Measurements from ENCODE around the gene FGD2. TPM values are rescaled to one million over a fixed set of nuclear protein-coding genes. Genes with fewer than 3 reads are reported as not detected.

The FGD2 gene
- total RNA-seq, 1 donor from 2014 or later = 435 TPM

GRCh38 chr6:36984581-36985416 is 20.7 kb upstream of the FGD2 start:
- POLR2A ChIA-PET = interaction anchor here (0.6 to 5.3 kb wide), 11 partner anchors 7 to 439 kb away, joined by 3 to 209 read pairs (median 9); partner anchors contain the start of genes C6orf89 and FGD2
- Mint-ChIP-seq H3K4me1 (peaks cover 26% of the 10 kb centered on the region), H3K9me3 (no peaks in the 10 kb centered on the region), H3K36me3 (ENCODE audit: low read depth) (peaks cover 27% of the 10 kb centered on the region), H3K27ac (no peak overlapping the region), H3K4me3 (no peak overlapping the region), H3K27me3 (no peaks in the 10 kb centered on the region)
- DNase-seq = no peak
- TF ChIP-seq CTCF (IDR thresholded peaks at IDR 0.05) = no peak
- CTCF ChIA-PET = interaction anchor here (1.4 to 12.5 kb wide), 3 partner anchors 22 to 225 kb away, joined by 5 to 167 read pairs (median 9); no protein-coding TSS in a partner anchor
- intact Hi-C loops (cut with micrococcal nuclease) = loop anchor here (5.0 kb wide), 1 partner anchor 833 kb away; the partner anchor contains the start of gene ZFAND3
- no peak for ATAC-seq (ENCODE audit: low read depth)

GRCh38 chr6:36985417-36985807 is 20.0 kb upstream of the FGD2 start:
- ChIA-PET POLR2A (interaction anchor here (0.6 to 5.3 kb wide), 22 partner anchors 8 to 862 kb away, joined by 3 to 209 read pairs (median 6); partner anchors contain the start of genes C6orf89, FGD2, PI16 and PPIL1), CTCF (interaction anchor here (0.9 to 12.5 kb wide), 7 partner anchors 19 to 225 kb away, joined by 3 to 167 read pairs (median 5); no protein-coding TSS in a partner anchor)
- no peaks in the 10 kb centered on the region for H3K27me3 Mint-ChIP-seq
- DNase-seq (no peak), ATAC-seq (ENCODE audit: low read depth) (no peak)
- H3K4me1 Mint-ChIP-seq = peaks cover 23% of the 10 kb centered on the region
- no peak overlapping the region for H3K4me3 Mint-ChIP-seq
- H3K9me3 Mint-ChIP-seq = no peaks in the 10 kb centered on the region
- intact Hi-C loops (cut with micrococcal nuclease) = loop anchor here (5.0 kb wide), 1 partner anchor 832 kb away; the partner anchor contains the start of gene ZFAND3
- peaks cover 22% of the 10 kb centered on the region for H3K36me3 Mint-ChIP-seq (ENCODE audit: low read depth)
- no peak overlapping the region for H3K27ac Mint-ChIP-seq
- TF ChIP-seq CTCF (IDR thresholded peaks at IDR 0.05) = no peak

GRCh38 chr6:36985808-36986703 is 19.4 kb upstream of the FGD2 start, which contains the start of gene MTCH1:
Gene MTCH1 (minus strand): TSS chr6:36986196. CDS start chr6:36986173, 23 bp downstream.
- peaks cover 20% of the 10 kb centered on the region for H3K4me1 Mint-ChIP-seq
- DNase-seq = peak; percentile 96
- TF ChIP-seq CTCF (IDR thresholded peaks at IDR 0.05) = no peak
- H3K4me3 Mint-ChIP-seq = peak within 1 kb of the TSS; percentile 96
- ATAC-seq (ENCODE audit: low read depth) = peak; percentile 87
- ChIA-PET CTCF (interaction anchor here (0.9 to 12.5 kb wide), 9 partner anchors 18 to 224 kb away, joined by 3 to 167 read pairs (median 4); no protein-coding TSS in a partner anchor), POLR2A (interaction anchor here (0.6 to 5.3 kb wide), 22 partner anchors 8 to 862 kb away, joined by 3 to 209 read pairs (median 6); partner anchors contain the start of genes C6orf89, FGD2, PI16 and PPIL1)
- no peaks in the 10 kb centered on the region for H3K9me3 Mint-ChIP-seq
- no peaks in the 10 kb centered on the region for H3K27me3 Mint-ChIP-seq
- intact Hi-C loops (cut with micrococcal nuclease) = loop anchor here (1.0 to 5.0 kb wide), 4 partner anchors 18 to 831 kb away; partner anchors contain the start of genes C6orf89 and ZFAND3
- H3K27ac Mint-ChIP-seq = peak within 1 kb of the TSS; percentile 91
- H3K36me3 Mint-ChIP-seq (ENCODE audit: low read depth) = peaks cover 16% of the 10 kb centered on the region

- ChIA-PET POLR2A (interaction anchor here (1.0 to 5.3 kb wide), 15 partner anchors 9 to 832 kb away, joined by 3 to 209 read pairs (median 10); partner anchors contain the start of genes C6orf89, FGD2, PI16 and PPIL1), CTCF (interaction anchor here (0.9 to 12.5 kb wide), 8 partner anchors 17 to 223 kb away, joined by 3 to 167 read pairs (median 4); no protein-coding TSS in a partner anchor)
- no peak for DNase-seq
- Mint-ChIP-seq H3K4me1 (peaks cover 15% of the 10 kb centered on the region), H3K27ac (peak overlapping the region; percentile 91), H3K36me3 (ENCODE audit: low read depth) (peaks cover 11% of the 10 kb centered on the region), H3K9me3 (no peaks in the 10 kb centered on the region), H3K4me3 (peak overlapping the region; percentile 96), H3K27me3 (no peaks in the 10 kb centered on the region)
- TF ChIP-seq CTCF (IDR thresholded peaks at IDR 0.05) = no peak
- intact Hi-C loops (cut with micrococcal nuclease) = loop anchor here (1.0 to 5.0 kb wide), 4 partner anchors 18 to 831 kb away; partner anchors contain the start of genes C6orf89 and ZFAND3
- ATAC-seq (ENCODE audit: low read depth) = no peak
Measured at GRCh38 chr6:36986704-36987047, 18.8 kb upstream of the FGD2 start.
